Activated T-cell treated with anti-CD3 and anti-CD28 coated beads for 1 hour (primary cell): ENCODE results near the gene BMPR1A.
"Not testable (repeated sequence)": the region's sequence is repeated elsewhere in the genome, so short reads cannot be mapped to it uniquely, and the experiment has no call there.

ENCODE experiments used
- DNase-seq: peaks from one replicate; pipeline ENCODE4 v3.0.0-alpha.2; 2020; ENCODE audit warnings: low read depth

BMPR1A gene

GRCh38 chr10:86880971-86881370, 124.6 kb downstream of the BMPR1A start:
- no peak for DNase-seq

DNA sequence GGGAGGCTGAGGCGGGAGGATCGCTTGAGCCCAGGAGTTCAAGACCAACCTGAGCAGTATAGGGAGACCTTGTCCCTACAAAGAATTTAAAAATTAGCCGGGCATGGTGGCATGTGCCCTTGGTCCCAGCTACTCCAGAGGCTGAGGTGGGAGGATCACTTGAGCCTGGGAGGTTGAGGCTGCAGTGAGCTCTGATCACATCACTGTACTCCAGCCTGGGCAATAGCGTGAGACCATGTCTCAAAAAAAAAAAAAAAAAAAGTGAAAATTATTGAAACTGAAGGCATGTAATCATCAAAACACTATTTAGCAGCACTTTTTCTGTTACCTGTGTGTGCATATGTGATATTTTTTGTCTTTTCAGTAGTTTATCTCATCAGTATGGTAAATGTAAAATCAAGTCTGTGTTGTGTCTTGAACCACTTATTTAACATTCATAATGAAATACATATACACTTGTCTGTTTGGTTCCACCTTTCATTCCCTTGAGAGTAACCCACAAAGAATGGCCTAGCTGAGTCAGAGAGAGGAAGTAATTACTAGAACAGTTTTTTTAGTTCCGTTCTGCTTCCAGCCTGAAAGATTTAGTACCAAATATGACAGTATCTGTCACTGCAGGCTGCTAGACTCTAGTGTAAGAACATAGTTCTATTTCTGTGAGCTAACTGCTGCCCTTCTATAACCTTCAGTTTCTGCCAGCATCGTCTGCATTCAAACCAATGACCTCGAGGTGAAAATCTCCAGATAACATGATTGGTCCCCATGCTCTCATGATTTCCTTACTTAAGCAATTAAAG, 132.4 kb downstream of the BMPR1A start:
- DNase-seq: no peak

GRCh38 chr10:86889997-86890396, 133.6 kb downstream of the BMPR1A start:
- no peak for DNase-seq

- no peak for DNase-seq
These were observed 142.1 kb downstream of the BMPR1A start for GRCh38 chr10:86898511-86898910.

DNA sequence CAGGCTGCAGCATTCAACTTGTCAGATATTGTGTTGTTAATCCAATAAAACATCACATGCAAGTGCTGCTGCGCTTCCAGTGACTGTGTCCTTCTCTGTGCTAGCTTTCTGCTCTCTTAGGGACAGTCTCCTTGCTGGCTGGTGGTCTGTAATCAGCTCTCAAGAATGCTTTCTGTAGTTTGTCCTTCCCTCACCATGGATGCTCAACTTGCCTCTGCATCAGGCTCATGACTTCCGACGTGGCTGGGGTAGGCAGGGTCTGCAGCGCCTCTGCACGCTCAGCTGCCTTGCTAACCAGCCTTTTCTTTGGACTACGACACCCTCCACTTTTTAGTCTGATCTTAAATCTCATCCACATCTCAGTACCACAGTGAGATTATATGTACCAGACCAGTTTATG, 142.7 kb downstream of the BMPR1A start:
- no peak for DNase-seq

- peak; percentile 12 for DNase-seq
These were observed 143.4 kb downstream of the BMPR1A start for GRCh38 chr10:86899670-86900276.

- no peak for DNase-seq
These were observed 144.5 kb downstream of the BMPR1A start for GRCh38 chr10:86900955-86901354.

DNA sequence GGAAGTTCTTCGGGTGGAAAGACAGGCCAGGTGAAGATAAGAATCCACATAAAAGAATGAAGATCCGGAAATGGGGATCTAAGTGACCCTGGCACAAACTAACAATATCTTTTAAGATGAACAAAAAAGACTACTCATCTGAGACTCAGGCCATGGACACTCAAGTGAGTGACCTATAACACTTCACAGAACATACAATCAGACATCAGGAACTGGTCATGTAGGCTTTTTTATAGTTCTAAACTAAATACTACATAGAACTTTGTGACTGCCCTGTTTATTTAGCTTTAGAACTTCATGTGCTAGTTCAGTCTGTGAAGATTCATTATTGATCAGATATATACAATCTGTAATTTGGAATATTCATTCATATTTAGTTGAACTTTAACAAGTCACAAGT, 148.2 kb downstream of the BMPR1A start:
- no peak for DNase-seq

DNA sequence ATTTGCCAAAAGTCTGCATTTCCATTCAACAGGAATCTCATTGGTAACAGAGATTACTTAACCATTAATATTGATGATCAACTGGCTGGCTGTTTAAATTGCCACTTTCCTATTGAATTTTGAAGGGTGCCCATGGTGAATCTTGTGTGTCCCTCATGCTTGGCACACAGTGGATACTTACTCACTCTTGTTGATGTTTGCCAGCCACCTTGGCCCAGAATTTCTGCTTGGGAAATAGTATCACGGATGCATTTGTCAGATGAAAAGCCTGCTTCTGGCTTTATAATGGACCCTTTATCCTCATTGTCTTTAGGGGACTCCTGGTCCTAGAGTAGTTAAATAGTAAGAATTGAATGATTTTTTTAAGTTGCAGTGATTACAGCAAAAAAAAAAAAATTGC, 149.0 kb downstream of the BMPR1A start:
- no peak for DNase-seq

DNA sequence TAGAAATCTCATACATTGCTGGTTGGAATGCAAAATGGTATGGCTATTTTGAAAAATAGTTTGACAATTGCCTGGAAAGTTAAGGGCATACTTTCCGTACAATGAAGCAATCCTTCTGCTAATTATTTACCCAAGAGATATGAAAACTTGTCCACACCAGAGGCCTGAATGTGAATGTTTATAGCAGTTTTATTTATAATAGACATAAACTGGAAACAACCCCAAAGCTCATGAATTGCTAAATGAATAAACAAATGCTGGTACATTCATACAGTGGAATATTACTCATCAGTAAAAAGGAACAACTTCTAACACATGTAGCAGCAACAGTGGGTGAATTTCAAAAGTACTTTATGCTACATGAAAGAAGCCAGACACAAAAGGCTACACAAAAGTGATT, 158.3 kb downstream of the BMPR1A start:
- no peak for DNase-seq

GRCh38 chr10:86918022-86918471, 161.6 kb downstream of the BMPR1A start:
- DNase-seq: no peak

DNA sequence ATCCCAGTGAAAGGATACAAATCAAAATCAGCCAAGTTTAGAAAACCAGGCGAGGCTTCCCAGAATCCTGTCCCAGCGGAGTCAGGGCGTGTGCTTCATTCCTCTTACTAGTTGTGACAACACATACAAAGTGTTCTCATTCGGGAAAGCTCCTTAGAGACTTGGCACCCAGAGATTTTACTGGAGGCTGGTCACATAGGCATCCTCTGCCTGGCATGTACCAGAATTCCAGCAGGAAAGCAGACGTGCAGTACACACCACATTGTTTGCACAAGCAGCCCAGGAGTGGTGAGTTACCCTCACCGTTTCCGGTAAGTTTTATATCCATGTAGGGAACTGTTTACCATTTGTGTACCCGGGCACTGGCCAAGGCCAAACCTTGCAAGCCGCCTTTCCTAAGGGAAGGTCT, 166.1 kb downstream of the BMPR1A start:
- no peak for DNase-seq

DNA sequence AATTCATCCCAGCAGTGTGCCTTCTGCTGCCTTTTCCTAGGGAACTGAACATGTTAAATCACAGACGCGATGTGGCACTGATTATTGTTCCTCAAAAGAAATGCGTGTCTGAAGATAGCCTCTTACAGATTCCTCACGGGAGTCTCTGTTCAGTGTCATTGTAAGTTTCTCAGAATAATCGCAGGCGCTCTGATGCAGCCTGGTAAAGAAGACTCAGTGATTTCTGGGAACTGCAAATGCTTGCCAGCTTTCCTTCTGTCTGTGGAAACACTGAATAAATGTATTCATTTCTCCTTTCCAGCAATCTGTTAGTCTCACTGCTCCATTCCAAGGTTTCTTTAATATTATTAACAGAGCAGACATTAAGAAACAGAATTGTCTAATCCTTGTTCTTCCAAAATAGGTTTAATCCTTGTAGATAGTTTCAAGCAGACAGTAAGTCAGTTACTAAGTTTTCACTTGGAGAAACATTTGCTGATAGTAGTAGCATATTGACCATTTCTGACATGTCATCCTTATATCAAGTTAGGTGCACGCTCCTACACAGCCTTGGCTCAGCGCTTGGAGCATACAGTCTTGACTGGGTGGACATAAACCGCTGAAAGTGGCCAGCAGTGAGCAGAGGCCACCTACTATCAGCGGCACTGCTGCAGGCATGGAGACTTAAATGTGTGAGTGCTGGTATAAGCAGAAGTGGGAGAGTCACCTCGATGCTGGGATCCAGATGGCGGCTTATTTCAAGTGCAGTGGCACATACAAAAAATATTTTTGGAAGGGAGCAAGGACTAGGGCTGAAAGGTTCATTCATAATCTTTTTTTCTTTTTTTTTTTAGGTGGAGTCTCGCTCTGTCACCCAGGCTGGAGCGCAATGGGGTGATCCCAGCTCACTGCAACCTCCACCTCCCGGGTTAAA, 173.3 kb downstream of the BMPR1A start:
- DNase-seq: no peak

- DNase-seq: no peak
These were observed 175.5 kb downstream of the BMPR1A start for GRCh38 chr10:86931872-86932271.

DNA sequence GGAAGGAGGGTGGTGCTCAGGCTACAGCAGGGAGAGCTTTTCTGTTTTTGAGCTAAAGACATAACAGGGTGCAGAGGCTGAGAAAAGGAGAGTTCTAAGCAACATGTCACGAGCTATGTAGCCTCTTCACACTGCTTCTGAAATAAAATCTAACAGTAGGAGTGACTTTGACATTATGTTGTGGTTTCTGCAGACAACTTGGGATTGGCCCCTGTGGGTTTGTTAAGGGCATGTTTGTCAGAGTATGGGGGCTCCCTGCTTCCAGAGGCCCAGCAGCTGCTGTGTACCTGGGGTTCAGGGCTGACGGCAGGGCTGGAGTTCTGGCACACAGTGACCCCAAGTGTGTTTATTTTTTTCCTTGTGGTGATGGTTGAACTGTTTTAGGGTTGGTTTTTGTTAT, 176.3 kb downstream of the BMPR1A start:
- DNase-seq: no peak

DNA sequence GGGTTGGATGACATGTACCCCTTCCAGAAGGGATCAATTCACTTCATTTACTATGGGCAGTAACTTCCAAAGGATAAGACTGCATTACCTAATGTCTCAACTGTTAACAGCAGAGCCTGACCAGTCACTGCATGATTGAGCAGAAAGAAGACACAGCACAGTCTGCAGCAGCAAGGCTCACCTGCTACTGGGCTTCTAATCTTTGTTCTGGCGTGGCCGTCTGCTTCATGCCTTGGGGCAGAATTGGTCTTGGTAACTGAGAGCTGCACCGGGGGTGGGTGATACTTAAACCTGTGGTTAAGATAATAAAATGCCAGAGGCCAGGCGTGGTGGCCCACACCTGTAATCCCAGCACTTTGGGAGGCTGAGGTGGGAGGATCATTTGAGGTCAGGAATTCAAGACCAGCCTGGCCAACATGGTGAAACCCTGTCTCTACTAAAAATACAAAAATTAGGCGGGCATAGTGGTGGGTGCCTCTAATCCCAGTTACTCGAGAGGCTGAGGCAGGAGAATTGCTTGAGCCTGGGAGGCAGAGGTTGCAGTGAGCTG, 177.8 kb downstream of the BMPR1A start:
- DNase-seq: not testable (repeated sequence)

- no peak for DNase-seq
These were observed 180.5 kb downstream of the BMPR1A start for GRCh38 chr10:86936661-86937501.

- DNase-seq: no peak
These were observed 181.2 kb downstream of the BMPR1A start for GRCh38 chr10:86937502-86938154.

DNA sequence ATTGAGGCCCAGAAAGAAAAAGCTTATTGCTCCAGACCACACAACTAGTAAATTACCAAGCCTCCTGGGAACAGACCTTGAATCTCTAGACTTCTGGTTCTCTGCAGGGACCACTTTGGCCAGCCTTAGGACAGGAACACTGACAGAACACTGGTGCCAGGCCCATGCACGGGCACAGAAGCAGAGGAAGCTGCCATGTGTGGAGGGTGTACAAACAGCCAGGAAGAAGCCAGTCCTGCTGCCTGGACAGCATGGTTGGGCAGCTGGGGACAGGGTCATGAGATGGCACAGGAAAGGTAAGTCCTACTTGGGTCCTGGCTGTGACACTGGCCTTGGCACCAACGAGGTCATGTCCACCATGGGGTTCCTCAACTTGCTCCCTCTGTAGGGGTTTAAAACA, 181.8 kb downstream of the BMPR1A start:
- no peak for DNase-seq

- DNase-seq: not testable (repeated sequence)
These were observed 183.7 kb downstream of the BMPR1A start for GRCh38 chr10:86940076-86940475.

DNA sequence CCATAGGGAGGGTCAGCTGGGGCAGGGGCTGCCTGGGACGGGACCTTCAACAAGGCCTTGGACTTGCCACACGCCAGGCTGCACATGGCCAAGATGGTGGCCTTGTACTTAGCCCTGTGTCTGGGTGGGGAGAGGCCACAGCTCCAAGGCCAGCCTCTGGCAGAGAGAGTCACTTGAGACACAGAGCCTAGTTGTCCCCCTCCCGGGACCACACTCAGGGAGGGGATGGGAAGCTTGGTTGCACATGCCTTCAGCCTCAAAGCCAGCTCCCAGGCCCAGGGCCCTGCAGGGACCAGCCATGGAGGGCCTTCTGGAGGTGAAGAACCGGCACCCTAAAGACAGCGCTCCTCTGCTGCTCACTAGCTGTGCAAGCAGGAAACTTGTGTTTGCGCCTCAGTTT, 184.3 kb downstream of the BMPR1A start:
- no peak for DNase-seq
